GM21381 (cell line): ENCODE data around the gene PTCD1.

Experiments used
- ATAC-seq: cut with Tn5 transposase; IDR thresholded peaks from one replicate; pipeline ENCODE4 v1.9.1; 2021; ENCODE audit warnings: mild to moderate bottlenecking, moderate library complexity; ENCODE audit not compliant: unreplicated experiment

PTCD1 gene, protein sequence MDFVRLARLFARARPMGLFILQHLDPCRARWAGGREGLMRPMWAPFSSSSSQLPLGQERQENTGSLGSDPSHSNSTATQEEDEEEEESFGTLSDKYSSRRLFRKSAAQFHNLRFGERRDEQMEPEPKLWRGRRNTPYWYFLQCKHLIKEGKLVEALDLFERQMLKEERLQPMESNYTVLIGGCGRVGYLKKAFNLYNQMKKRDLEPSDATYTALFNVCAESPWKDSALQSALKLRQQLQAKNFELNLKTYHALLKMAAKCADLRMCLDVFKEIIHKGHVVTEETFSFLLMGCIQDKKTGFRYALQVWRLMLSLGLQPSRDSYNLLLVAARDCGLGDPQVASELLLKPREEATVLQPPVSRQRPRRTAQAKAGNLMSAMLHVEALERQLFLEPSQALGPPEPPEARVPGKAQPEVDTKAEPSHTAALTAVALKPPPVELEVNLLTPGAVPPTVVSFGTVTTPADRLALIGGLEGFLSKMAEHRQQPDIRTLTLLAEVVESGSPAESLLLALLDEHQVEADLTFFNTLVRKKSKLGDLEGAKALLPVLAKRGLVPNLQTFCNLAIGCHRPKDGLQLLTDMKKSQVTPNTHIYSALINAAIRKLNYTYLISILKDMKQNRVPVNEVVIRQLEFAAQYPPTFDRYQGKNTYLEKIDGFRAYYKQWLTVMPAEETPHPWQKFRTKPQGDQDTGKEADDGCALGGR

DNA sequence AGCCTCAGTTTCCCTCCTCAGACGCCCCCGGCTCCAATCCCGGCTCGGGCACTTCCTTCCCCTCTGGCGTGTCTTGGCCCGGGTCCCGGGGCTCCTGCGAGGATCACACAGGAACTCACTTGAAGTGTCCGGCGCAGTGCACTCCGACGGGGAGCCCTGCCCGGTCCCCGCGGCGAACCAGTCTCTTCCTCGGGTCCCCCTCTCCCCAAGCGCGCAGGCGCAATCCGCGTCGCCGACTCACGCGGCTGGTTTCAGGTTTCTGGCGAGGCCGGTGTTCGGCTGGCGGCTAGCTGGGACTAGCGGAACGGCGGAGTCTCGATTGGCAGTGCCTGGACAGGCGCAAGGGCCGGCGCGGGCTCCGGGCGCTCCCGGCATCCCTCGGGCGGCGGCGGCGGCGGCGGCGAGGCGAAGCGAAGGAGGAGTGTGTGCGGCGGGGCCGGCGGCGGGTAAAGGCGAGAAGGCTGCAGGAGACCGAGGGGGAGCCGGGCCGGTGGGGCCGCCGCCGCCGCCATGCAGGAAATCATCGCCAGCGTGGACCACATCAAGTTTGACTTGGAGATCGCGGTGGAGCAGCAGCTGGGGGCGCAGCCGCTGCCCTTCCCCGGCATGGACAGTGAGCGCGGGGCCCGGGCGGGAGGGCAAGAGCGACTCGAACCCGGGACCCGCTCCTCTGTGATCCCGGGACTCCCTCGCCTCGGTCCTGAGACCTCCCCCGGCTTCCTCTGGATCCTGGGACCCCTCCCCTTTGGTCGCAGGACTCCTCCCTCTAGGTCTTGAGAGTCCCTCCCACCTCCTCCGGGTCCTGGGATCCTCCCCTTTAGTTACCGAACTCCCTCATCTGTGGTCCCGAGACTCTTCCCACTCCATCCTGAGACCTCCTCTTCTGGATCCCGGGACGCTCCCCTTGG, at the start of gene PTCD1, which contains the start of gene CPSF4:
Gene PTCD1 (minus strand): TSS at position 226 of the 908 bp plus-strand sequence. CDS start 3,556 bp downstream, outside the sequence.
Gene CPSF4 (plus strand): TSS at position 371 of the 908 bp plus-strand sequence. CDS start 140 bp downstream, at position 511.
- peak; percentile 92 for ATAC-seq

DNA sequence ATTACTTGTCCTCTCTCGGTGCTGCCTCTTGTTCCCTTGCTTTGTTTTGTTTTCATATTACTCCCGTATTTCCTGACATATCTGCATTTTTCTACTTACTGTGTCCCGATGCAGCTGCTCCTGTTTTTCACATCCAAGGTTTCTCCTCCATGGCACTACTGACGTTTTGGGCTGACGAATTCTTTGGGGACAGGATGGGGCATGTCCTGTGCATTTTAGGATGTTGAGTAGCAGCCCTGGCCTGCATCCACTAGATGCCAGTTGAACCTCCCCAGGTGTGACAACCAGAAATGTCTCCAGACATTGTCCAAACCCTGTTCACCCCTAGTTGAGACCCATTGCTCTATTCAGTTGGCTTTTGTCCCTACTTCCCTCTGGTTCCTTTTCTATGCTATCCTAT, 46.5 kb upstream of the PTCD1 start:
- ATAC-seq = no peak

DNA sequence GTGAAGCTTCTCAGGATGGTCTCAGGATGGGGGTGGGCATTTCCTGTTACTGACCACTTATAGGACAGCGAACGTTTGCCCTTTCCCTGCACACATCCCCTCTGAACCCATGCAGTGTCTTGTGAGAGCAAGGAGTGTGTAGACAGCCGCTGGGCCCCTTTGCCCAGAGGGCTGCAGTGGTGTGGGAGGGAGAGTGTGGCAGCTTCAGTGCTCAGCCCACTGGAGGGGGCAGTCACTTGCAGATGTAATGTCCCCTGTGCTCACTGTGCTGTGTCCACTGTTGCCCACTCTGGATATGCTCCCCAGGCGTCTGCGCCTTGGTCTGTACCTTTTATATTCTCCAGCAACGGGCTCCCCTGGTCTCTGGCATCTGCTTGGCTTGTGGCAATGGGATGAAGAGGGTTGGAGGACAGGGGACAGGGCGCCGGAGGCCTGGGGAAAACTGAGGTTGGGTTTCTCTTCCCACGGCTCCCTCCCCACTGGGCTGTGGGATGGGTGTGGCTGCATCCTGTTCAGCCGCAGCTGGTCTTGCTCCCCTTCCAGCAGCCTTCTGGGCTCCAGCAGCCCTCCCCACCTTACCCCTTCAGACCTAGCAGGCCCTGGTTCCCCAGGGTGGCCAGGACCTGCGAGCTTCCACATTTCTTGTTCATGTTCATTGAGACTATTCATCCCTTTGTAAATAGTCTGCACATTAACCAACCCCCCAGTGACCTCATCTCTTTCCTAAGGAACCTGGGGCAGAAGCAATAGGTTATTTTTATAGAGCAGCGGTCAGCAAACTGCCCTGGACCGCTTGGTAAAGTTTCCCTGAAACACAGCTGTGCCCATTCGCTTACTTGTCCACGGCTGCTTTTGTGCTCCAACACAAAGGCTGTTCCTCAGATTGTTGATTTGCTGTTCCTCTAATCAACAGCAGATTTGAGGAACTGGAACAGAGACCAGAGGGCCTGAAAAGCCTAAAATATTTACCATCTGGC, 40.2 kb upstream of the PTCD1 start:
- no peak for ATAC-seq

DNA sequence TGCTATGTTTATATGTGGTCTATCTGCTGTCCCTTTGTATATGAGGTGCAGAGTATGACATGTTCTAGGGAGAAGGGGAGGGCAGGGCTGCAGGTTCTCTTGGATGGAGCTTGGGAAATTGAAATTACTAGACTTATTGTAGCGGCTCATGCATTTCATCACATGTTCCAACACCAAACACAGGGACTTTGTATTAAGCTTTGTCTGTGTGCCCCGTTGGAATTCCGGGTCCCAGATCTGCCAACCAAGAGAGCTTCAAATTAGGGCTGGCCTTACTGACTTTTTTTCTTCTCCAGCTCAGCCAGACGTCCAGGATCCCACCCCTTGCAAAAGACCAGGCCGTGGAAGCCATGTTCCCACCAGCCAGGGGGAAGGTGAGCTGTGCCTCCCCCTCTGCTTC, 37.5 kb upstream of the PTCD1 start:
- ATAC-seq = no peak

DNA sequence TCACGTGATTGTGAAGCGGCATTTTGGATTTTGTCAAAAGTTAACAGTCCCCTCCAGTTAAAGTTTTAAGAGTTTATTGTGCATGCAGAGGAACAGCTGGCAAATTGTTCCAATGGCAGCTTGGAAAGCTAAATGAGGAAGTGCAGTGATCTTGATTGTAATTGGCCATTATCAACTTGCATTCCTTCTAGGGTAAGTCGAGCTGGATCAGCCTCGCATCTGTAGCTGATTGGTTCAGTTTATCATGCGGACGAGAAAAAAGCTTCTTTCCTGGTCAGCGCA, 34.7 kb upstream of the PTCD1 start:
- ATAC-seq = peak; percentile 4

DNA sequence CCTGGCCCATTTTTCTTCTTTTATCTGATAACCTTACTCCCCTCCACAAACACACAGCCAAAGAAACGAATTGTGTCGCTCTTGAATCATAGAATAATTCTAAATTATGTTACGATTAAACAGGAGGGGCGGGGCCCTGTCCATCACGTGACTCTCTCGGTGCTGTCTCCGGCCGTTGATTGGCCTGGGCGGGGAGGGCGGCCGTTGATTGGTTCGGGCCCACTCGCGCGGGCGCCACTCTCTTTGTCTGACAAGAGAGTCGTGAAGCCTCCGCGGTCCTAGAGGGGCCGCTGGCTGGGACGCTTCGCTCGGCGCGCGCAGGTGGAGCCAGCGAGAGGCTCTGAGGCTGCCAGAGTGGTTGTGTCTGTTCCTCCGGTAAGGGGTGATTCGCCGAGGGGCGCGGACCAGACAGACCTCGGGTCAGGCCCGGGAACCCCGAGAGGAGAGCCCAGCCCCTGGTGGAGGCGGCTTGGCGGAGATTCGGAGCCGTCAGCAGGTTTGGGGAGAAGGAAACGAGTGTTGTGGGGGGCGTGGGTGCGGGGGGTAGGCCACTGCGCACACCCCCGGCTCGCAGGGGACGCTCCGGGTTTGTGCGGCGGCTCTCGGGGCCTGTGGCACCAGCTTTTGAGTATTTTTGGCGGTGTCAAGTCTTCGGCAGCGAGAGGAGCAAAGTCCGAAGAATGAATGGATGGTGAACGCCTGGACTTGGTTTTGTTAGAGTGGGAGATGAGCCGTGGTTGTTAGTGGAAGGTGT, 34.1 kb upstream of the PTCD1 start, which contains the start of gene ZNF789:
Gene ZNF789 (plus strand): TSS at position 330 of the 754 bp plus-strand sequence. CDS start 3,567 bp downstream, outside the sequence.
- ATAC-seq = peak; percentile 96

DNA sequence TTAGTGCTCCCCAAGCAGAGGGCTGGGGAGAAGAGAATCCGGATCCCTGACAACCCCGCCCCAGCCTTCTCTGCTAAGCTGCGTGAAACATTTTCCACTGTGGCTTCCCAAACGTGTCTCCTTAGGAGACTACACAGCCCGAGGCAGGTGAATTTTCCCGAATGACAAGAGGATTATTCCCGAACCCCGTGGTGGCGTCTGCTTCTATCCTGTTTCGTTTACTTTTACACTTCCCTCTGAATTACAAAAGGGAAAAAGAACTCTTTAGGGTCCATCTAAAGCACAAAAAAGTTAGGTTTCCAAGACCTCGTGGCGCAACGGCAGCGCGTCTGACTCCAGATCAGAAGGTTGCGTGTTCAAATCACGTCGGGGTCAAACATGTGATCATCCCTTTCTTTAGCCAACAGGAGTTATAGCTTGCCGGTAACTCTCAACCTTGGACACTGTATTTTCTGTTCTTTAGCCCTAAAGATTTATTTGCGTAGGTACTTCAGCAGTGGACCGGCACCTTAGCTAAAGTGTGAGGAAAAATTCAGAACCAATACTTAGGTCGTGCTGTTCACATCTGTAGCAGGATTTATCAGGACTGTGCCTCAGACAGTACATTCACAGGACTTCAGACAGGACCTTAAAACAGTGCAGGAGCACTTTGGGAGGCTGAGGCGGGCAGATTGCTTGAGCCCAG, 30.9 kb upstream of the PTCD1 start:
- ATAC-seq = no peak

DNA sequence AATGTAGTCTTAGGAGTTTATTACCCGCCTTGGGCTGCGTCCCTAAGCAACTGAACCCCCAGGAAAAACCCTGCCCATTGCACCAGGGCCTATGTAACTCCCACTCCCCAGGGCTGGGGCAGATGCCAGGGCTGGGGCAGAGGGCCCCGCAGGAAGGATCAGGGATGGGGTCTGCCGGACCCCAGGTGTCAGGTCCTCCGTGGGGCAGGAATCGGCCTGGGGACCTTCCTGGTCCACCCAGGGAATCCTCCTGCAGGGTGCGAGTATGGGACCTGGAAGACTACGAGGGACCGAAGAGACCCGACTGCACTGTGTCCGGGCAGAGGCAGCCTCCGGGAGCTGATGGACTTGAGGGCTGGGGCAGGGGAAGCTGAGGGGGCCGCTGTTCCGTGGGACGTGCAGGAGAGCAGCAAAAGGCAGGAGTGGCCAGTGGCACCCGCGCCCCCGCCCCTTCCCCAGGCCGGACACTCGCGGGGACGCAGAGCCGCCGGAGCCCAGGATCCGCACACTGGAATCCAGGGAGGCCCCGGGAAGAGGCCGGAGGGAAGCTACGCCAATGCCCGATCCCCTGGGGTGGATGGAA, 29.8 kb upstream of the PTCD1 start:
- ATAC-seq = no peak

DNA sequence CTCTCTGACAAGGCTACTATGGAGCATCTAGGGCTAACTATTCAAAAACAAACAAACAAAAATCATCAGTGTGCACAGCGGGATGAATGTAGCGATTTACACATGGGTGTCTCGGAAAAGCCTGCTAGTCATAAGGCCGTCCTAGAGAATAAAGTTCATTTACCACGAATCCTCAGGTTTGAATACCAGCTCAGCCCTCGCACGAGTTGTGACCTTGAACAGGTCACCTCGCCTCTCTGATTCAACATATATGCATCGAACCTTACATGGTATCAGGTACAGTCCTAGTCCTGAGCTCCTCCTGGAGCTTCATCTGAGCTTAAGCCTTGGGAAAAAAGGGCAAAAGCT, 26.8 kb upstream of the PTCD1 start:
- no peak for ATAC-seq

DNA sequence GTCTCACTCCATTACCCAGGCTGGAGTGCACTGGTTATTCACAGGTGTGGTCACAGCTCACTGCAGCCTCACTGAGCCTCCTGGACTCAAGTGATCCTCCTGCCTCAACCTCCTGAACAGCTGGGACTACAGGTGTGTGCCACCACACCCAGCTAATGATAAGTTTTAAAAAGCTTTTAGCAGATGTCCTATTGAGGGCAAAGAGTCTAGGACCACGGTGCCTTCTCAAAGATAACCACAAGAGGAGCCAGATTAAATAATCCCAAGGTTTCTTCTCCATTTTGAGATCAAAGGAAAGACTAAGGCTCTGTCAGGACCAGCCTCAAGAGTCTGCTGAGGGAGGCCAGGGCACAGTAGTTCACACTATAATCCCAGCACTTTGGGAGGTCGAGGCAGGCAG, 22.6 kb upstream of the PTCD1 start:
- no peak for ATAC-seq

DNA sequence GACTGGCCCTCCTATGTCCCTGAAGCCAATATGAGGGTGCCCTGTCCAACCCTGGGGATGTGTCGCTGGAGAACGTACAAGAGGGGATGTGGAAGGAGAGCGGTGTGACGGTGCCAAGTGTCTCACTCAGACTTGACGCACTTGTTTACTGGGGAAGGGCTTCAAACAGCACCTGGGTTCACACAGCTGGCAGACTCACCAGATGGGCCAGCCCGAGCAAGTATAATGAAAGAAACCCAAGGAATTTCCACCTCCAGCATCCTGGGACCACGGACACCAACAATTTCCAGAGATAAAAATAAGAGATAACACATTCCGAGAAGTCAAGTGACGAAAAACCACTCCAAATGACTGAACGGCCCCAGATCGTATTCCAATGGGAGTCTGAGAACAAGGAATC, 22.1 kb upstream of the PTCD1 start:
- ATAC-seq = no peak

DNA sequence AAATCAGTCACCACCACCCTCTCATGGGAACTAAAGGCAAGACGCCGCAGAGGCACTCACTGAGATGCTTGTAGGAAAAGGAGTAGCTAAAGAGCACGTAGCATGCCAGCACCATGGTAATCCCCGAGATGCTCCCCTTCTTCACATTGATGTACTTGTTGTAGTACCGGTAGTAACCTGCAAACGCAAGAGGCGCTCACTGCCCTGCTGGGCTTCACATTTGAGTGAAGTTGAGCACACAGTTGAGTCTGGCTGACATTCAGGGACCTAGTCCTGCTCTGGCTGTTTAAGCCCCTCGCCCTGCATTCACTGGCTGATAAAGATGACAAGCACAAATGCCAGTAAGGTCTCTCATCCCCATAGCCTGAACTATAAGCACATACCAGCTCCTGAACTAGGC, 20.5 kb upstream of the PTCD1 start:
- no peak for ATAC-seq

DNA sequence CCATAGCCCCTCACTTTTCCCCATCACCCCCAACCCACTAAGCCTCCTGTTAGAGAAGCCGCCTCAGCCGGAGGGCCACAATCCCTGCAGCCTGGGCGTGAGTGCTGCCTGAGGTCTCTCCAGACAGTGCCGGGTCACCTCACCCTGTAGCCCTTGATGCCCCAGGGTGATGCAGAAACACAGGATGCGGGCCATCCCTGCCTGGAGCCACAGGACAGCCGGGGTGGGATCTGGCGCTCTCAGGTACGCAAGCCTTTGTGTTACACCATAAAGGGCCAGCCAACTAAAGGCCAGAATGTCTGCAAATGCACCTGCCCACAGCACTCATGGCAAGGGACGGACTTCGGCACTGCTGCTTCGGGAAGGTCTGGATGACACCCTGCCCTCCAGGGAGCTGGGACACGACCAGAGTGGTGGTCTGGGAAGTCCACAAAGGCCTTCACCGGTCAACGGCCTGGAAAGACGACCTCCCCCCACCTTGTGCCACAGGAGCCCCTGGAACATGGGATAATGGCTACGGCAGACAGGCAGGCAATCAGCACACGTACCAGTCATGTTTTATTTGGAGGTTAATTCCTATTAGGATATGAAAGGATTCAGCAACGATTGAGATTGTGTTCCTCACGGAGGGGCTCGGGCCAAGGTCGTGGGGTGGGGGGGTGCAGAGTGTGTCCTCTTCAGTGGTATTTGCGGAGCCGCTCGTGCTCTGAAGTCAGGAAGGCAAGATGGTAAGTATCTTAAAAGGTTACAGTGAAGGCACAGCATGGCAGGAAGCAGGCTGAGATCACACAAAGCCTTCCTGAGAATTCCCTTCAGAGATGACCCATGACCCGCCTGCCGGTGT, 19.3 kb upstream of the PTCD1 start:
- no peak for ATAC-seq

DNA sequence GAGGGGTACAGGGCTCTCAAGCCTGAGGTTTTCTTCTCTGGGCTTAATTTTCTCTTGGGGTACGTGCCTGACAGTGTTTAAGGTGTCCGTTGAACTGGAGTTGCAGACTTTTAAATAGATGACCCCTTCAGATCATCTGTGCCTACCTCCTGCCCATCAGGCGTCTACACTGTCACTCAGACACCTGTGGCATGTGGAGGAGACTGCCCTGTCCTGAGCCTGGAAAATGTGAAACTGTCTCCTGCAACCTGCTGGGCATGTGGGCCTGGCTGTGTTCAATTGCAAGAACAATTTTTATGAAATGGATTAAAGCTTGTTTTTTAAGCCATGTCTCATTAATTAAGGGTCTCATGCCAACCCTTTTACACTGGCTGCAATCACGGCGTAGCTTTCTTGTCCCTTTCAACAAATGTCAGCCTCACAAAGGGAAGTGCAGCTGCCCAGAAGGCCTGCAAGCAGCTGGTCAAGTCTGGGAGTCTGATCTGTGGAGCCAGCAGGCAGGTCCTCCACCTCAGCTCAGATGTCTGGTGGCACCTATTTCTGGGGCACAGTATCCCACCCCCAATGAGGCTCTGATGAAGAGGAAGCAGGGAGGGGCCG, 18.6 kb upstream of the PTCD1 start:
- ATAC-seq = no peak

DNA sequence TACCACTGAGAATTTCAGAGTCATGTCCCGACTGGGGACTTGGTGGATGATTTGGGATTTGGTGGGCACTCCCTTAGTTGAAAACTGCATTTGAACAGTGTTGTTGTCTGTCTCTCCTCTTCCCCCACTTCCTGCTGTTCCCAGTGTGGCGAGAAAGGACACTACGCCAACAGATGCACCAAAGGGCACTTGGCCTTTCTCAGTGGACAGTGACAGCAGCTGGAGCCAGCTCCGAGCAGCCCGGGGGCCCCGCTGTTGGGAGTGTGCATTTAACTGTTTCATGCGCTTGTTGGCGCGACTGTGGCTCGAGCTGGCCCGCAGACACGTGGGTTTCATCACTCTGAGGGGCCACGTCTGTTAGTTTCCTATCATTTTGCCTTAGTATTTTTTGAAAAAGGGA, 17.7 kb upstream of the PTCD1 start:
- no peak for ATAC-seq

DNA sequence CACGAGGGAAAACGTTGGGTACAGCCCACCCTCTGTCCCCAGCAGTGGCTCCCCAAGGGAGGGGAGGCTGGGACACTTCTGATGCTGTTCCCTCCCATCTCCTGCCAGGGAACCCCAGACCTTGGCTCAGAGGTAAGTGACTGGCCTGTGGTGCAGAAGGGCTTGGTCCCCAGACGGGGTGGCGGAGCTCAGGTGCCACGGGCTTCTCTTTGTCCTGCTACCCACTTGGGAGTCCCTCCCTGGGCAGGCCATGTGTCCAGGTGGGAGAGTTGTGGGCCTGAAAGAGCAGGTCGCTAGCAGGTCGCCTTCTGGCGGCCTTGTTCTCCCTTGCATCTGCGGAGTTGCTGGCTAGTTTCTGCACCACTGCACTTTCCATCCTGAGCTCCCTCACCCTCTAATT, 17.3 kb upstream of the PTCD1 start:
- no peak for ATAC-seq

DNA sequence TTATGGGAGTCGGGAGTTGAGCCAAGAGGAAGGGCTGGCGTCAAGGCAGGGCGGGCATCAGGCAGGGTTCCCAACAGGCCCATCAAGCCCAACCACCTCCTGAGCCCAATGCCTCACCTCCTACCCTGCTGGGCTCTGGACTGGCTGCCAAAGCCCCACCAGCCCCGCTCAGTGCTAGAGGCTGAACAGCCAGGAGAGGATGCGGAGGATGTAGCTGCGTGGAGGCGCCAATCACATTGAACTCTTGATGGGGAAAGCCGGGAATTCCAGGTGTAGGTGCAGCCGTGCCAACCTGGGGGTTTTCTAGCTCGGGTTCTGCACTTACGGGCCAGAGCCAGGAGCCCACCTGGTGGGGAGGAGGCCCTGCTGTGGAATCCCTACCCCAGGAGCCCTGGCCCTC, 14.5 kb upstream of the PTCD1 start:
- ATAC-seq = no peak
